Hematopoietic multipotent progenitor cell treated with erythropoietin and hydrocortisone succinate and interleukin-3 and kit ligand, for 15 days (in vitro differentiated cells): Measurements from ENCODE around the gene XPO4.

Experiments used
- DNase-seq: peaks from one replicate; pipeline ENCODE4 v3.0.0-alpha.2; 2015; ENCODE audit warnings: low spot score

XPO4 gene

DNA sequence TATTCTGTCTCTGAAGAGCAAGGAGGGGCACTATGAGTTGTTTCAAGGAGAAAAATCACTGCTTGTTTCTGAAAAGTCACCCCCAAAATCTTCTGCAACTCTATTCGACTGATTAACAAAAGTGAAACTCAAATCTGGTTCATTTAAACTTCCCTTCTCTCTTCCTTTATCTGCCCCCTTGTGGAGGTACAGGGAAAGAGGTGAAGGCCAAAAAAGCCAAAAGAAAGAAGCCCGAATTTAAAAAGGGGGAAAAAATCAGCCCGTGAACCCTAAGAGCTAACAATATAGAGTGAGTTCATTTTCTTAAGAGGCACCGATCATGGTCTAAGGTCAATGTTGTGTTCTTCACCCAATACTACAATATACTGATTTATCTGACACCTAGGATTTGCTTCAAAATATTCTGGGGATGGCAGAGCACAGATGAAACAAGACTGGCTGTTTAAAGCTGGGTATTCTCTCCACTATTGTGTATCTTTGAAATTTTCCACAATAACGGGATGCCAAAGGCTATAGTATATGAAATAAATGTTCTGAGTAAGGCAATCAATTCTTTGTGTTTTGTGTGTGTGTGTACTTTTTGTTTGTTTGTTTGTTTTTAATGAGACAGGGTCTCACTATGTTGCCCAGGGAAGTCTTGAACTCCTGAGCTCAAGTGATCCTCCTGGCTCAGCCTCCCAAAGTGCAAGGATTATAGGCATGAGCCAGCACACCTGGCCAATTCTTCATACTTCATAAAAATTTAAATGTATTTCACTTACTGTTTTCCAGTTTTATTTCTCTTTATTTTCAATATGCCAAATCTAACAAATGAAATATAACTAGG, 73.8 kb downstream of the XPO4 start:
- DNase-seq: peak; percentile 83

DNA sequence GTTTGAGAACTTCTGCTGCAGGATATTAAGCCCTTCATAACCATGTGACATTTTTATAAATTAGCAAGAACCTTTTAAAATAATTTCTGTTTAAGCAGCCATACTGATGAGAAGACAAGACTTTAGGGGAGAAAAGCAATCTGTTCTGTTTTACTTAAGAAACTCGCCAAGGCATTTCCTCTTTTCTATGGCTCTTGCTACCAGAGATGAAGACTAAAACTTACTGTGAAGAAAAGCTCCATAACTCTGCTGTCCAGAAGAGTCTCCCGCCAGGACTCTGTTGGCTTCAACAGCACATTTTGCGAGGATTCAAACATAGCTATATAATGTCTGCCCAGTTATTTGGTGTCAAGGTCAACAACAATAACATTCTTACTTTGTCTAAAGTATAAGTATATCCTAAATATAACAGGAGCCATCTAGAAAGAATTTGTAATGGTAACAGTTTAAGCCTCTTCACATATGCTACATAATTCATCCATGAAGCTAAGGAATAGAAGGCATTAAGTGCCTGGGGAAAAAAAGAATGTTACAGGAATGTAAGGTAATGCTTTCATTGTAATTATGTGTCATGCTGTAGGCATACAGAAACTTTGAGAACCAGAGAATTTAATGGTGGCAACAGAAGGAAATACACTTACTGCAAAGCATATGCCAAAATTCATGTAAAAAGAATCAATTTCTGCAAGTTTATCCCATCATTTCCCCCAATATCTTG, 75.5 kb downstream of the XPO4 start:
- DNase-seq: no peak

DNA sequence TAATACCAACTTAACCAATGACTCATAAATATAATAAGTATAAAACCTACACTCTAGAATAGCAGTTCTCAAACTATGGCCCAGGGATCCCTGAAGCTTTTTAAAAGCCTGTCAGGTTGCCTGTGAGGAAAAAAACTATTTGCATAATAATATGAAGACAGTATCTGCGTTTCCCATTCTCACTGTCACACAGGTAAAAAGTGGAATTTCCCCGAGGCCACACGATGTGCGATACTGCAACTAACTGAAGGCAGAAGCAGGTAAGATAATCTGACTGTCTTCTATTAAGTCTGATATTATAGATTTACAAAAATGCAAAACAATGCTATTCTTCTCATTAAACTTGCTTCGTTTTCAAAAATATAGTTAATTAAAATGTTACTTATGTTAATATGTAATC, 76.2 kb downstream of the XPO4 start:
- no peak for DNase-seq

DNA sequence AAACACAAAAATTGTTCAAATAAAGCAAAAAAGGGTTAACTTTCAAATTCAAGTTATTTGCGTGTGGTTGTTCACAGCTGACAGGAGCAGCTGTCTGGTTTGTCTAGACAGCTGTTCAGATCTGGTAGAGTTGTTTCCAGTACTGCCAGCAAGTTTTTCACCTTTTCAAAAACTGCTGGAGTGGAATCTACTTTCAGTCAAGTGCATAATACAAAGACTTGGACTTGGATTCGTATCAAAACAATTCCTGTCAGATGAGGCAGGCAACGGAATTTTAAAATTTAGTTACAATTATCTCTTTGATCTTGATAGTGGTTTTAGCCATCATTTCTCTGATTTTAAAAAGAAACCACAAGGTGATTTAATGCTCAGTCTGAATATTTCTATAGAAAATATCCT, 77.1 kb downstream of the XPO4 start:
- DNase-seq: no peak

DNA sequence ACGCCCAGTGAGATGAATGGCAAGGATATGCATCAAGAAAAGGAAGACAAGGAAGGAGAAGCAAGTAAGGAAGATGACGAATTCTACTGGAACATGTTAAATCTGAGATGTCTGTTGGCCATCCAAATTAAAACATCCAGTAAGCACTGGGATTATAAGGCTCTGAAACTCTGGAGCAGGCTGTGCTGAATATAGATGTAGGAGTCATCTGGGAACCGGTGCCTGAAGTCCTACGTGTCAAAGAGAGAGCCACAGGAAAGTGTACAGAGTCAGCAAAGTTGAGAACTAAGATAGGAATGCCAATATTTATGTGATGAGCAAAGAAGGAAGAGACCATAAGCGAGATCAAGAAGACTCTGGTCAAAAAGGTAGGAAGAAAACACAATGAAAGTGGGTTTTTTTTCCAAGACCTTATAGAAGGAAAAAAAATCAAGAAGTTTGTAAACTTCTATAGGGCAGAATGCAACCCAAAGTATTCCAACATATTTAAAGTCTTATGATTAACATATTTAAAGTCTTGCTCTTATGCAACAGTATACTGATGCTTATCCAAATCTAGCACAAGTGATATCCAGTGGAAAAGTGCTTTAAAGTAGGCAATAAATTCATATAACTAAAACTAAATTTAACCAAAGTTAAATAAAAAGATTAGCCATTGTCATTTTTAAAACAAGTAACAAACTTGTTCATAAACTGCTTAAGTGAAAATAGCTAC, 77.6 kb downstream of the XPO4 start:
- DNase-seq: no peak

DNA sequence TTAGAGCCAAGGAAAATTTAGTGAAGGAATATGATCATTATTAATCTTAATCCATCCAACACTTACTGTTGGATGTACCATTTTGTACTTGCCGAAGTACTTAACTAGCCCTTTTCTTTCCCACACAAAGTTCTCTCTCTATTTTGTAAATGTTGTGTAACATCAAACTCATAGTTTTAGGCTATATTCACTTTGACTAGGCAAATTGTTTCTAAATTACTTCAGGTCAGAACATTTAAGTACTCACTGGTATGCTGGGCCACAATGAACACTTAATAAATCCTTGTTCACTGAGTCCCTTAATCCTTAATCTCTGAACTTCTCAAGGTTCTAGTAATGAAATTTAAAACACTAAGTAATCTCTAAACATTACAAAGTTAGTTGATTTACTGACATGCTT, 79.5 kb downstream of the XPO4 start:
- no peak for DNase-seq

DNA sequence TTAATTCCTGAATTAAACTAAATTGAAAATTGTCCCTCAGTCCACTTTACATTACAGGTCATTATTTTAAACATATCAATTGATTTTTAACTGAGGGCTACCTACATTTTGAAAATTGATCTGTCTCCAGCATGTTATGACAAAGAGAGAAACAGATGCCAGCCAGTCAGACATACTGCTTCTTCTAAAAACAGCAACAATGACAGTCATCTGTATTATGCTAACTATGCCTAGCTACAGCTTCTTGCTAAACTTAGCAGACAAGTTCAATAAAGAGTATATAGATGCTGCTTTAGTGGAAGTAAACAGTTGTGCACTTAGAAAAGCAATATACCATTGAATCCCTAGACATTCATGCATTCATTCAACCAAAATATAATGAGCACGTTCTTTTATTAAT, 80.1 kb downstream of the XPO4 start:
- no peak for DNase-seq

DNA sequence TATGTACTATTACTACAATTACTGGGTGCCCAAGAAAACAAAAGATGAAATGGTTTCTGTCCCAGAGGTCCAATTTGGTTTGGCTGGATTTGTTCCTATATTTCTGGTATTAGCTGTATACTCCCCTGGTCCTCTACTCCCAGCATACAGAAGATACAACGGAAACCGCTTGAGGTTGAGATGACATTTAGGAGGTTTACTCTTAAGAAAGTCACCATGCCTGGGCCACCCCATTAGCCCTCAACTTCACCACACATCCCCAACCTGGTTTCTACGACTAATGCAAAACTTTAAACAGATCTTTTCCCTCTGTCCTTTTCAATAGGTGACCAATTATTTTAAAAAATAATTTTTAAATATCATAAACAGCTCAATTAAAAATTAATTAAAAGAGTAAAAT, 82.8 kb downstream of the XPO4 start:
- DNase-seq: no peak

- DNase-seq: no peak
These were observed 87.1 kb downstream of the XPO4 start for GRCh38 chr13:20815464-20815863.

DNA sequence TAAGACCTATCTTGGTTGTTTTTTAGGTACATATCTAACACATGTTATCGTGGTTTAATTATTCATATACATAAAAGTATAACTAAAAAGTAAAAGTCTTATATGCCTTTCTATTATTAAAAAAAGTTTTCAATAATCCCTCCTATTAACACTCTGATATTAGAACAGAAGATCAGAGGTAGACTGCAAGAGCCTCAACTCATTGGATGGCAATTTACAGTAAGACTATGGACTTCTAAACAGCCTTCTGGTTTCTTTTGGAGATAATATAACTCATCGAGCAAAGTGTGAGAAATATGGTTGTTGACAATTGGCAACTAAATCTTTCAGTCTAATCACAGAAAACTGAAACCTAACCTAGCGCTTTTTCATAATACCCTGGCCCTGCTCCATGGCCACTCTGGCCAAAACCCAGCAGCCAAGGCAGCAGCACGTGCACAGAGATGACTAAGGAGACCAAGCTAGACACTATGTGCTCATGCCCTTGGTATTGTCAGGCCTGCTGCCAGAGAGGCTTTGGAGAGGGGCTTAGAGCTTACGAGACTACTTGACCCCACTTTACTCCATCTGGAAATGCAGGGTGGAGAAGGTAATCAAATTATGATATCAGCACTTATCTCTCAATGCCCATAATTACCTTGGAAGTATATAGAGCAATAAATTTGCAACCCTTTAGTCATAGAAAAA, 88.2 kb downstream of the XPO4 start:
- DNase-seq: no peak

GRCh38 chr13:20812890-20813289, 89.7 kb downstream of the XPO4 start:
- no peak for DNase-seq

DNA sequence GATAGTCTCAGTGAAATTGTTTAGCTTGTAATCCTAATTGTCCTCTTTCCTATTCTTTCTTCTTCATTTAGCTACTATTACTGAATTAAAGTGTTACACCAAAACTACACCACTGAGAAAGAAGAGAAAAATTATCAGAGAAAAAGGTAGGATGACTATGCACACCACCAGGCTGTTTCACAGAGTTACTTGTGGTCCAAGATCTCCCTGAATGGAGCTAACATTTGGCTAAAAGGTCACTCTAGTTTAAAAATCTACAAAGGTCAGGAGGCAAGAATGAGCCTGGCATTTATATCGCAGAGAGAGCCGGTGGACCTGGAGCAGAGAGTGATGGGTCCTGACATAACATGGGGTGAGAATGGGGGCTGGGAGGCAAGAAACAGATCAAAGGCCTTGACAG, 91.7 kb downstream of the XPO4 start:
- DNase-seq: no peak

DNA sequence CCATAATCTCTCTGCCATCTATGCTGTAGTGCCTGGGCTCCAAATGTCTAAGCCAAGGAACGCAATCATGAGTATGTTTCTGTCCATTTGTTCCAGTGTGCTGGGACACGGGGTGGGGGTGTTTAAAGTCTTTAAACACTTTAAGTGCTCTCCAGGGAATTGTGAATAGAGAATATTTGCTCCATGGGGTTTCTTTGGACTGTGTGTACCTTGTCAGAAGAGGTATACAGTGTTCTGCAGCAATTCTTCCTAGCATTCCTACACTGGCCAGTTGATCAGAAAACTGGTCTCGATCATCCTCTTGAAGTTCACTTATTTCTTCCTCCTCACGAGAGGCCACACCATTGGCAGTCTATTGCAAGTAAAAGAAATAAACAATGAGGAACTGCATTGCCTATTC, 93.7 kb downstream of the XPO4 start:
- DNase-seq: no peak

DNA sequence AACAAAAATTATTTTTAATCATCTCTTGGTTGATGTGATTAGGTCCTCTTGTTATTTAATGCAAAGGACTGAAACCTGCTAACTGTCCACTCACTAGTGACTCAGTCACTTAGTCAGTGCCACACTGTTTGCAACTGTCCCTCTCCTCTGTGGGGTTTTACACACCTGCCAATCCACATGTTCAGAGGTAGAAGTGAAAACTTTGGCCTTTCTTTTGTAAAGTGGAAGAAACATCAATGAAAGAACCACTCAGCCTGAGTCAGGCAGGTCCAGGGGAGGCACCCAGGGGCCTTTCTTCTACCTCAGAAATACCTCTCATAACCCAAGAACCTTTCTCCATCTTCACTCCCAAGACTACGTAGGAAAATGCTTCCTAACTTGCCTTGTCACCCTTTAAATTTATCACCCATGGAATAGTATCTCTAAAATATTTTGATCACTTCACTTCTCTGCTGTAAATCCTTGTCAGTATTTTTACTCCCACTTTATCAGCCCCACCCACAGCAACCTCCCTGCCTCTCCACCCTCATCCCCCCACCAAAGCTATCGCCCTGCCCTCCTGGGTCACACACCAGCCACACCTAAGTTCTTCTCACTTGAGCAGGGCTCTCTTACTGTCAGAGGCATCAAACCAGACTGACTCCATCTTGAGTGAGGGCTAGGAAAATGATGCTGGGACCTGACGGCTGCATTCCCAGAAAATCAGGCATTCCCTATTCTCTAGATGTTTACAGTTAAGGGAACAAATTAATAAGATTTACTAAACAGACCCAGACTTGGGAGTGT, 99.2 kb downstream of the XPO4 start:
- peak; percentile 46 for DNase-seq

GRCh38 chr13:20801707-20802106, 100.8 kb downstream of the XPO4 start:
- DNase-seq: no peak

- DNase-seq: no peak
These were observed 102.7 kb downstream of the XPO4 start for GRCh38 chr13:20799726-20800416.

DNA sequence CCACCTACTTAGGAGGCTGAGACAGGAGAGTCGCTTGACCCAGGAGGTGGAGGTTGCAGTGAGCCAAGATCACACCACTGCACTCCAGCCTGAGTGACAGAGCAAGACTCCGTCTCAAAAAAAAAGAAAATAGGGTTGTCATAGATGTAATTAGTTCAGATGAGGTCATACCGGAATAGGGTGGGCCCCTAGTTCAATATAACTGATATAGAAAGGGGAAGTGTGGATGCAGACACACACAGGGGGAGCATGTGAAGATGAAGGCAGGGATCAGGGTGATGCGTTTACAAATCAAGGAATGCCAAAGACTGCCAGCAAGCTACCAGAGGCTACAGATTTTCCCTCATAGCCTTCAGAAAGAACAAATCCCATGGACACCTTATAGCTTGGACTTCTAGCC, 104.5 kb downstream of the XPO4 start:
- no peak for DNase-seq

DNA sequence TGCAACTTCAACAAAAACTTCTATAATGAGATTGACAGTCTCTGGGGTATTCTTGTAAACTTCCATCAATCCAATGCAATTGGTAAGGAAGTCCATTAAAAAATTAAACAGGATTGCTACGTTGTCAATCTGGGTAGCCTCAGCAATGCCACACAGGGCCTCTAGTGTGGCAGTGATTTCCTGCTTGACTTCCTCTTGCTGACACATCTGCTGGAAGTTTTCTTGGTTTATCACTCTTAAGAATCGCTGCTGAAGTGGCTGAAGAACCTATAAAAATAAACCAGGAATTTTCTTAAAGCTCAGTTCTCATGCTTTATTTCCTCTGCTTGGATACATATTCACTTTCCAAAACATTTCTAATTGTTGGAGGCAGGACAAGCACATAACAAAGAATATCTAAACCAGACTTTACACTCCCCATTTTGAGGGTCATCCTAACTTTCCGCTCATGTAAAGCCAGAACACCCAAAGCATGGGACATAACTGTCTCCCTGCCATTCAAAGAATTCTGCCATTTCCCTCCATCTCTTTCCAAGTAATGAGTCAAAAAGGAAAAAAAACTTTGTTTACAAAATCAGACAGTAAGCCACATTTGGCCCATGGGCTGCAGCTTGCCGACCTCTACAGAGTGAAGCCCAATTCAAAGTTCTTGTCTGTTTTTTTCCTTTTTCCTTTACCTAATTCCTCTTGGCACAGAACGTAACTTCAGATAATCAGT, 105.6 kb downstream of the XPO4 start:
- DNase-seq: no peak

- no peak for DNase-seq
These were observed 112.9 kb downstream of the XPO4 start for GRCh38 chr13:20789665-20790064.

DNA sequence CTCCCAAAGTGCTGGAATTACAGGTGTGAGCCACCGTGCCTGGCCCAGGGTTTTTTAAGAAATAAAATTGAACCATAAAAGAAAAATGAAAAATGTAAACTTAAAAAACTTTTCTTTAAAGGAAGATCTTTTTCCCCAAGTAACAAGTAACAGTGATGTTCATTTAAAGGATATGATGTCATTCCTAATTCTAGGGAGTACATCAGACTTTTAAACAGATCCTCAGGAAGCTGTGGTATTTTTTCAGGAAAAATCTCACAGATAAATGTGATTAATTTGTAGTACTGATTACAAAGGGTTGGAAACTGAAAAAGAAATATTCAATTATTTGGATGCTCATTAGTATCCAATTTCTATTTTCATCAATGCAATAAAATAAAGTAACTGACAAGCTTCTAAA, 114.2 kb downstream of the XPO4 start:
- DNase-seq: no peak
